NCI-H526 treated with DMSO at 0.1 percent for 48 hours (cell line): ENCODE measurements around the gene ISCA2.
"Not testable (repeated sequence)": the region's sequence is repeated elsewhere in the genome, so short reads cannot be mapped to it uniquely, and the experiment has no call there.

Experiments used
- DNase-seq: peaks from one replicate; lab custom pipeline; 2025; lab: John Stamatoyannopoulos, UW

Gene ISCA2

GRCh38 chr14:74528886-74529285 lies 35.3 kb downstream of the ISCA2 start:
- no peak for DNase-seq

- DNase-seq: no peak
These were observed 37.4 kb downstream of the ISCA2 start for GRCh38 chr14:74531006-74531405.

- DNase-seq: no peak
These were observed 37.9 kb downstream of the ISCA2 start for GRCh38 chr14:74531467-74531866.

- DNase-seq: no peak
These were observed 38.7 kb downstream of the ISCA2 start for GRCh38 chr14:74532246-74532645.

- no peak for DNase-seq
These were observed 40.0 kb downstream of the ISCA2 start for GRCh38 chr14:74533576-74533975.

GRCh38 chr14:74535756-74536325 lies 42.3 kb downstream of the ISCA2 start:
- DNase-seq: no peak

GRCh38 chr14:74536336-74536735 lies 42.8 kb downstream of the ISCA2 start:
- DNase-seq: not testable (repeated sequence)

GRCh38 chr14:74538411-74539391 lies 45.1 kb downstream of the ISCA2 start:
- DNase-seq: no peak

GRCh38 chr14:74539503-74539902 lies 45.9 kb downstream of the ISCA2 start:
- DNase-seq: no peak

- no peak for DNase-seq
These were observed 47.7 kb downstream of the ISCA2 start for GRCh38 chr14:74541225-74541624.

- DNase-seq: no peak
These were observed 48.6 kb downstream of the ISCA2 start for GRCh38 chr14:74542056-74542685.

GRCh38 chr14:74543771-74544438 lies 50.3 kb downstream of the ISCA2 start:
- DNase-seq: no peak

- no peak for DNase-seq
These were observed 51.8 kb downstream of the ISCA2 start for GRCh38 chr14:74545386-74545785.

GRCh38 chr14:74546416-74546815 lies 52.9 kb downstream of the ISCA2 start:
- no peak for DNase-seq
